GM19351 (cell line): Measurements from ENCODE around the gene PDPK1.
"Not testable (repeated sequence)": the region's sequence is repeated elsewhere in the genome, so short reads cannot be mapped to it uniquely, and the experiment has no call there.

Experiments used
- ATAC-seq: cut with Tn5 transposase; IDR thresholded peaks from one replicate; pipeline ENCODE4 v1.9.1; 2021; ENCODE audit warnings: mild to moderate bottlenecking, moderate library complexity; ENCODE audit not compliant: unreplicated experiment

The PDPK1 gene

GRCh38 chr16:2609827-2610470 is 72.1 kb downstream of the PDPK1 start:
- ATAC-seq: no peak

GRCh38 chr16:2610781-2611498 is 73.1 kb downstream of the PDPK1 start:
- ATAC-seq: no peak

GRCh38 chr16:2611499-2611862 is 73.7 kb downstream of the PDPK1 start:
- no peak for ATAC-seq

- ATAC-seq: not testable (repeated sequence)
Measured at GRCh38 chr16:2611877-2612276, 74.1 kb downstream of the PDPK1 start.

DNA sequence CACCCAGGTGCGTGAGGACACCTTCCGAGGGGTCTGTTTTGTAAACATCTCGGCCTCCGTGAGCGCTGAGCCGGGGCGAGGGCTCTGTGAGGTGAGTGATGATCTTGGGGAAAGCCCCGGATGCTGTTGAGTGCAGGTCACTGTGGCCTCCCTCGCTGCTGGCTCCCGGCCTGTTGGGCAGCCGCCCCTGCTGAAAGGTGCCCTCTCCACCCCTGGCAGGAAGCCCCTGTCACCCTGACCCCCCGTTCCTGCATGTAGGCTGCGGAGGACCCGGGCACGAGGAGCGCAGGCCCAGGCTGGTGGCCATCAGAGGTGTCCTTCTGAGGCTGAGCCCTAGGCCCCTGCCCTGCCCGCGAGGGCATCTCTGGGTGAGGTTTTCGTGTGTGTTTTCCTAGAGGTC is 75.4 kb downstream of the PDPK1 start:
- not testable (repeated sequence) for ATAC-seq

DNA sequence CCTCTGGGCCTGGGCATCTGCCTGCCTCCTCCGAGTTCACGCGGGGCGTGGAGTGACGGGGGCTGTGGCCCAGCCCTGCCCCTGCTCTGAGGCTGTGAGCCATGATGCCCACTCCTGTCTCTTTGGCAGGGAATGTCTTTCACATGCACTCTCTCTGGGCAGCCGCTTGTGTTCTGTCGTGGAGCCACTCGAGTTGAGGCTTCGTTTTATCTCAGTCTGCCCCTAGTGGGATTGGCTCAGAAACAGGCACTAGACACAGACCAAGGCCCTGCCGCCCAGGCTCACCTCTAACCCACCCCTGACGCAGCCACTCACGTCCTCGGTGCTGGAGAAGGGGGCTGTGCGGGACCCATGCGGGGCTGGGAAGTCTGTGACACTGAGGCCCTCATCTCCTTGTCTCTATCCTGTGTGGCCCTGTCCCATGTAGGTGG is 77.0 kb downstream of the PDPK1 start:
- ATAC-seq: no peak

GRCh38 chr16:2618964-2619363 is 81.1 kb downstream of the PDPK1 start:
- ATAC-seq: not testable (repeated sequence)

GRCh38 chr16:2619628-2620027 is 81.8 kb downstream of the PDPK1 start:
- not testable (repeated sequence) for ATAC-seq

- ATAC-seq: not testable (repeated sequence)
Measured at GRCh38 chr16:2620870-2621269, 83.0 kb downstream of the PDPK1 start.

GRCh38 chr16:2621395-2621794 is 83.6 kb downstream of the PDPK1 start:
- not testable (repeated sequence) for ATAC-seq

- ATAC-seq: not testable (repeated sequence)
Measured at GRCh38 chr16:2627075-2627474, 89.3 kb downstream of the PDPK1 start.

- ATAC-seq: not testable (repeated sequence)
Measured at GRCh38 chr16:2631203-2631602, 93.4 kb downstream of the PDPK1 start.

DNA sequence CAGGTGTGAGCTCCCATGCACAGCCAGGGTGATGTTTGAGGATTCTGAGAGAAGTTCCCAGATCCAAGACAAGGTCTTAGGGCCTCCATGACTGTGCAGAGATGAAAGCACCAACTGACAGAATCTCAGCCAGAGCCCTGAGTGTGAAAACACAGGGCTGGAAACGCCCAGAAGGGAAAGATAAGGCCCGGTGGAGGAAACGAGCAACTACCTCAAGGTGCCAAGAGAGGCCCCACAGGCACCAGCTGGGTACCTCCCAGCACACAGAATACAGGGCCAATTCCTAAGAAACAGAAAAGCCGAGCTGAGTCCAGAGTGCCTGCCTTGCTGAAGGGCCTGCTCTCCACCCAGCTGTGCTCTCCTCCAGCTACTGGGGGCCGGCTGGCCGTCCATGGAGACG is 94.5 kb downstream of the PDPK1 start:
- ATAC-seq: not testable (repeated sequence)

GRCh38 chr16:2639071-2639721 is 101.4 kb downstream of the PDPK1 start:
- not testable (repeated sequence) for ATAC-seq

DNA sequence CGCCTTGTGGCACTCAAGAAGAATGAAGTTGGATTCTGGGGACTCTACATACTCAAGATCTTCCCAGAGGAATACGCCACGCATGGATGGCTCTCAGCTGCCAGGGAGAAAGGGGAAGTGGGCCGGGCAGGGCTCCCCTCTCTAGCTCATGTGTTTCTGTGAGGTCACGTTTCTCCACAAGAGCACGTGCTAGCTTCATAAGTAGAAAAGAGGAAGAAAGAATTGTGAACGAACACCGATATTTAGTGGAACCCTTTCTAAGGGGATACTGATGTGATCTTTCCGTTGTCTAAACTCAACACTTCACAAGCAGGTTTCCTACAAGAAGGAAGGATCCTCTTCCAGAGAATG is 101.9 kb downstream of the PDPK1 start:
- ATAC-seq: not testable (repeated sequence)

- ATAC-seq: not testable (repeated sequence)
Measured at GRCh38 chr16:2642561-2642960, 104.7 kb downstream of the PDPK1 start.

GRCh38 chr16:2644754-2645453 is 107.1 kb downstream of the PDPK1 start:
- not testable (repeated sequence) for ATAC-seq

DNA sequence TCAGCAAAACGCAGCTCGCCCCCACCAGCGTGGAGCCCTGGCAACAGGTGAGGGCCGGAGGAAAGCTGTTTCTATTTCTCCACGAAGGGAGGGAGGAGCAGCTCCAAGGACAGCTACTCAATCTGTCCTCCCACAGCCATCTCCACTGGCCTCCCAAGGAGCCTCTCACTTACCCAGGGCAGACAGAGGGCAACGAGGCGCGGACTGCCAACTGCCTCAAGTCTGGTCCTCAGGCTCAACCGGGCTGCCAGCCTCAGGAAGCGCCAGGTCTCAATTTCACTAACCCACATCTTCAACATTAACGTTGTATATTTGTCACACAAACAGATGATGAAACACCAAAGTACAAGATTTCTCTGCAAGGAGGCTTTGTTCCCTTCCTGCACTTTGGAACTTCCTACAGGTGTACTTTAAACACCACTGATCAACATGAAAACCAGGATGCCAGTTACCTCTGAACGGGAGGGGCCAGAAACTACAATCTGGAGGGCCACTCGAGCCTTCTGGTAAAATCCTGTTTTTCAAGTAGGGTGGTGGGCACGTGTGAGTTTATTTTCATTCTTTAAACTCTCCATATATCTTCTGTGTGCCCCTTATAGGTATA is 113.5 kb downstream of the PDPK1 start:
- not testable (repeated sequence) for ATAC-seq
